Cardiac fibroblast (primary cell): ENCODE data around the gene ADCY5.

Experiments used
- DNase-seq, 2 donors: peaks; one replicate each; pipeline versions ENCODE4 v3.0.0 to v3.0.0-alpha.2; 2010; ENCODE audit warnings: low read depth in 2 of 2
- H3K4me3 ChIP-seq, 2 donors: replicated peaks in 1 of 2; 1 replicate in 1 of 2; 2 replicates in 1 of 2; pipeline ENCODE4 v1.5.1; 2011; ENCODE audit warnings: low read depth in 2 of 2, low read length in 2 of 2, mild to moderate bottlenecking in 2 of 2, moderate library complexity in 1 of 2
- TF ChIP-seq, protein P1 (sequence below): IDR thresholded peaks from one replicate; pipeline ENCODE4 v1.5.1; 2011; ENCODE audit warnings: low read depth, mild to moderate bottlenecking, low read length, inconsistent platforms

The ADCY5 gene

DNA sequence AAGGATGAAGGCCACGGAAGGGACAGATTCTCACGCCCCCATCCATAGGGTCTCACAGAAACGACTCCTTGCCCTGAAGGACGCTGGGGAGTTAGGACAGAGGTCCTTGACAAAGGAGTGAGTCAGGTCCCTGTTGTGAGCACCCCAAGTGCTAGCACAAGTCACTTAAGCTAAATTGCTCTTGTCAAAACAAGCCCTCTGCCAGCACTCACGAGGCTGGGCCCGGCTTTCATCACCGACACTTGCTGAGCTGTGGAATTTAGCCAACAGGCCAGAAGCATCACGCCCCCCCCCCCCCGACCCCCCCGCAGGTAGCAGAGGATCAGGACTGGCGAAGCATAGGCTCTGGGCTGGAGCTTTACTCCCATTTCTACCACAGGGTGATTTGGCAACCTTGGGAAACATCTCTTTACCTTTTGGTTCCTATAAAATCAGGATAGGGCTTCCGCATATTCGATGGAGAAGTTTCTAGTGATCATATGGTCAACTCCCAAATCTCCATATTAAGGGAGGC lies 75.4 kb downstream of the ADCY5 start:
- DNase-seq: no peak
- H3K4me3 ChIP-seq: no peak overlapping the region
- TF ChIP-seq, protein P1, sequence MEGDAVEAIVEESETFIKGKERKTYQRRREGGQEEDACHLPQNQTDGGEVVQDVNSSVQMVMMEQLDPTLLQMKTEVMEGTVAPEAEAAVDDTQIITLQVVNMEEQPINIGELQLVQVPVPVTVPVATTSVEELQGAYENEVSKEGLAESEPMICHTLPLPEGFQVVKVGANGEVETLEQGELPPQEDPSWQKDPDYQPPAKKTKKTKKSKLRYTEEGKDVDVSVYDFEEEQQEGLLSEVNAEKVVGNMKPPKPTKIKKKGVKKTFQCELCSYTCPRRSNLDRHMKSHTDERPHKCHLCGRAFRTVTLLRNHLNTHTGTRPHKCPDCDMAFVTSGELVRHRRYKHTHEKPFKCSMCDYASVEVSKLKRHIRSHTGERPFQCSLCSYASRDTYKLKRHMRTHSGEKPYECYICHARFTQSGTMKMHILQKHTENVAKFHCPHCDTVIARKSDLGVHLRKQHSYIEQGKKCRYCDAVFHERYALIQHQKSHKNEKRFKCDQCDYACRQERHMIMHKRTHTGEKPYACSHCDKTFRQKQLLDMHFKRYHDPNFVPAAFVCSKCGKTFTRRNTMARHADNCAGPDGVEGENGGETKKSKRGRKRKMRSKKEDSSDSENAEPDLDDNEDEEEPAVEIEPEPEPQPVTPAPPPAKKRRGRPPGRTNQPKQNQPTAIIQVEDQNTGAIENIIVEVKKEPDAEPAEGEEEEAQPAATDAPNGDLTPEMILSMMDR: no peak

DNA sequence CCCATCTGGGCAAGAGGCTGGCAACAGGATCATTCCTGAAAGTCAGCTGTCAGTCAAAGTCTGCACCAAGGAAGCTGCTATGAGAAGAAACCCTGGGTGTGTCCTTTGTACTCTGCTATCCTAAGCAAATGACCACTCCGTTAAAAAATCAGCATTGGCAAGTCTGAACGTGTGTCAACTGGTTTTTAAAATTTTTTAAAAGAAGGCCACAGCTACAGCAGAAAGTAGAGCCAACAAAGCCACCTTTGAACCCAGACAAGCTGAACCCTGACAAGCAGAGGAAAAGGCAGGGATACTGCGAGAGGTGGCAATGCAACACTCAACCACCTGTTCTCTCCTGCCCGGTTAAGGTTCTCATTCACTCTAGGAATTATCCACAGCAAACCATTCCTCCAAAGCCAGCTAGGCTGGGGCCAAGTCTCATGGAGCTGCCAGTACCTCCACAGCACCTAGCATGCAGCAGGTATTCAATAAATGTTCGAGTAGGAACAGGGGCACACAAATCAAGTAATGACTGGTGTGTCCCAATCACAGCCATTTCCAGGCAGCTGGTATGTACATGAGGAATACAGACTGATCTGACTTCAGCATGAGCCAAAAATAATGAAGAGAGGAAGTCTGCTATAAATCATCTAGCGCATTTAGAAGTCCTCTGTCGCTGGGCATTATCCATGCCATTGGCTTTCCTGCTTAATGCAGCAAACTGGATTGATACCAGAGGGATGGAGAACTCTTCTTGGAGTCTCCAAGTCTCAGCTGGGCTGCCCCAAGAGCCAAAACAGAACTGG lies 76.0 kb downstream of the ADCY5 start:
- TF ChIP-seq, protein P1: no peak
- no peak overlapping the region for H3K4me3 ChIP-seq
- DNase-seq: no peak

DNA sequence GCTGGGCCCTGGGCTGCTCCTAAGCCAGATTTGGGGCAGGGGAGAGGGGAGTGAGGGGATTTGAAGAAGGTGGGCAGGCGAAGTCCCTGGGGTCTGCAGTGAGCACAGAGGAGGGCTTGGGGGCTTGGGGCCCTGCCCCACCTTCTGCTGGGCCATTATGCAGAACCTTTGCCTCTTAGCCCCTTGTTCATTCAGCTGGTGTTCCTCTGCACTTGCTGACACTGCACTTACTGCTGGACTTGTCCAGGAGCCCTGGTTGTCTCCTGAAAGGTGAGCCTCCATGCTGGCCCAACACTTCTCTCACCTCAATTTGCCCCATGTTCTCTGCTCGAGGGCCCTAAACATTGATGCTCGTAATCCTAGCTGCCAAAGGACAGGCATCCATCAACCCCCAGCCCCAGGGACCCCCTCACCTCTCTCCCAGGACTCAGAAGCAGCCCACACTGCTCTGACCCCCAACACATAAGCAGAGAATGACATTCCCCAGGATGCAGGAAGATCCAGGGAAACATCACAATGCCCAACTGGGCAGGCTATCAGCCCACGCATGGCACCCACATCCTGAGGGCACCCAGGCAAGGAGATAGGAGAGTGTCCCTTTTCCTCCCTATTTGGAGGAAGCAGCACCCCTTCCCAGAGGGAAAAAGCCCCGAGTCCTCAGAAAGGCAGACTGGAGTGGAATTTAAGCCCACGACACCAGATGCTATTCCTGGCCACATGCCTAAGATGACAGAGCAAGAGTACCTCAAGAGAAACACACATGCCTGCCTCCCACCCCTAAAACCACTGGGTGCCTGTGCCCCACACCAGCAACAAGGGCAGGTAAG lies 76.8 kb downstream of the ADCY5 start:
- no peak overlapping the region for H3K4me3 ChIP-seq
- no peak for DNase-seq
- TF ChIP-seq, protein P1: no peak

DNA sequence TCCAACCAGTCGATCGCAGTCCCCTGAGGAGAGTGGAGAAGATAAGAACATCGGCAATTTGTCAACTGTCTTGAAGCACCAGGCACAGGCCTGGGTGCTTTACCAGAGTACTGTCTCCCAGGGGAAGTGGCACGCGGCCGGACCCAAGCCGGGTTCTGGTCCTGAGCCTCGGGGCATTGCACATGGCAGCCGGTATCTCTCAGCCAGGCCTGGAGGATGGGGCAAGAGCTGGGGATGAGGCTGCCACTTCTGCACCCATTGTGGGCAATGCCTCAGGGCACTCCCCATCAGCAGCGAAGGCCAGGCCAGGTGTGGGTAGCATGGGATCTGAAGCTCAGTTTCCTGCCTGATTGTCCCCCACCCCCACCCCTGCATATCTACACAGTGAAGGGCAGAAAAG lies 77.5 kb downstream of the ADCY5 start:
- H3K4me3 ChIP-seq: no peak overlapping the region
- no peak for DNase-seq
- TF ChIP-seq, protein P1: no peak

DNA sequence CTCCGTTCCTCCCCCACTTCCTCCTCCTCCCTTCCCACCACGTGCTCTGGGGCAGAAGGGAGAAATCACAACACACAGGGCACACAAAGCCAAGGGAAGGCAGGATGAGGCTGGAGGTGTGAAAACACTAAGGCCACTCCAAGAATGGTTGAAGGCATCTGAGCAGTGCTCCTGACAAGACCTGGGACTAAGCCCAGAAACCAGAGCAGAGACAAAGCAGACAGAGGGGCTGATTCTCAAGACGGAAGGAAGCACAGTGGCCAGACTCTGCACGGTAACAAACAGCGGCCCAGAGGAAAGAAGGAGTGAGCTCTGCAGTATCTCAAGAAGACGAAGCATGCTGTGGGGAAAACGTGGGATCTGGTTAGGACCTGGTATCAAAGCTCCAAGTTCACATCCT lies 78.1 kb downstream of the ADCY5 start:
- TF ChIP-seq, protein P1: no peak
- H3K4me3 ChIP-seq: no peak overlapping the region
- no peak for DNase-seq

DNA sequence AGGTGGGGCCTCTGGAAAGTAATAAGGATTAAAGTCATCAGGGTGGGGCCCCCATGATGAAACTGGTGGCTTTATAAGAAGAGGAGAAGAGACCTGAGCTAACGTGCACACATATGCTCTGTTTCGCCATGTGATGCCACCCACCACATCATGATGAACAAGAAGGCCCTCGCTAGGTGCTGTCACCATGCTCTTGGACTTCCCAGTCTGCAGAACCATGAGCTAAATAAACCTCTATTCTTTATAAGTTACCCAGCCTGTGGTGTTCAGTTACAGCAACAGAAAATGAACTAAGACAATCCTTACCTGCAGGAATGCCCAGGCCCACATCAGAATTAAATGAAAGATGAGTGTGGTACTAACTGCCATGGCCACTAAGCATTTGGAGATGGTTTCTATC lies 79.8 kb downstream of the ADCY5 start:
- DNase-seq: no peak
- no peak overlapping the region for H3K4me3 ChIP-seq
- TF ChIP-seq, protein P1: no peak
